Uterus (tissue), 2 donors: ENCODE results near the gene ATP13A3.

Source experiments
- CTCF ChIP-seq, 4 experiments: fragments of 200-600 bp in 2 of 4; fragments of 450-650 bp in 2 of 4; sonication (generic) in 2 of 4; IDR thresholded peaks; one replicate each; pipeline ENCODE4 v1.5.1; 2016 to 2019; ENCODE audit warnings: antibody characterized with exemption in 4 of 4, mild to moderate bottlenecking in 2 of 4, moderate library complexity in 1 of 4
- POLR2A ChIP-seq, 2 donors: fragments of 450-650 bp; IDR thresholded peaks; one replicate each; pipeline ENCODE4 v1.6.1; 2016; ENCODE audit warnings: antibody characterized with exemption in 2 of 2, mild to moderate bottlenecking in 1 of 2, moderate library complexity in 1 of 2

DNA sequence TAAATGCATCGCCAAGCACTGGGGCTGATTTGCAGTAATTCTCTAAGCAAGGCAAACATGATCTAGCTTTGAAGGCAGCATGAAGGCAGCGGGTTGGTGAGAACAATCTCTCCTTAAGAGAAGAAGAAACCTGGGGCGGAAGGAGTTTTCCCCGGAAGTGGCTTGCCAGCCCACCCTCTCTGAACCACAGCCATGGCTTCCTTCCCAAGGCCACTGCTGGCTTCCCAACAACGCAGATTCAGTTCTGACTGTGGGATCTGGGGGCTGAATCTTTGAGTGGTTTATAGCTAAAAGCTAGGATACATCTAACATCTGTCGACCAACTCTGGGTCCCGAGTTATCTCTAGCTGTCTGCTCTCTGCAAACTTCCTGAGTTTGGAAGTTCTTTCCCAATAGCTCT, 131.4 kb downstream of the ATP13A3 start:
- TF ChIP-seq CTCF (IDR thresholded peaks at IDR 0.05) = no peak
- TF ChIP-seq POLR2A (IDR thresholded peaks at IDR 0.05) = no peak
